Immature natural killer cell (primary cell): ENCODE data around the gene HDAC4. TPM values are rescaled to one million over a fixed set of nuclear protein-coding genes. Genes with fewer than 3 reads are reported as not detected.

ENCODE experiments used
- DNase-seq, 3 donors: peaks; one replicate each; pipeline ENCODE4 v3.0.0; 2022; ENCODE audit warnings: mixed read lengths in 1 of 3
- H3K27ac Mint-ChIP-seq, 6 donors: one replicate each; pipeline ENCODE4 v1.8.0; 2020; ENCODE audit warnings: mixed read lengths in 6 of 6, mild to moderate bottlenecking in 5 of 6, inconsistent platforms in 4 of 6, moderate library complexity in 3 of 6
- H3K27me3 Mint-ChIP-seq, 3 donors: one replicate each; pipeline ENCODE4 v1.8.0; 2020 to 2021; ENCODE audit warnings: low read depth in 3 of 3, mild to moderate bottlenecking in 3 of 3, mixed read lengths in 3 of 3, moderate library complexity in 3 of 3, inconsistent platforms in 1 of 3
- H3K36me3 Mint-ChIP-seq, 3 donors: one replicate each; pipeline ENCODE4 v1.8.0; 2020; ENCODE audit warnings: mixed read lengths in 3 of 3, inconsistent platforms in 2 of 3, mild to moderate bottlenecking in 2 of 3
- H3K4me1 Mint-ChIP-seq, 2 donors: one replicate each; pipeline ENCODE4 v1.8.0; 2020; ENCODE audit warnings: inconsistent platforms in 2 of 2, mild to moderate bottlenecking in 2 of 2, mixed read lengths in 2 of 2, moderate library complexity in 1 of 2
- H3K4me3 Mint-ChIP-seq, 5 donors: one replicate each; pipeline ENCODE4 v1.8.0; 2020; ENCODE audit warnings: mild to moderate bottlenecking in 5 of 5, mixed read lengths in 5 of 5, inconsistent platforms in 3 of 5, moderate library complexity in 3 of 5
- H3K9me3 Mint-ChIP-seq, 6 donors: one replicate each; pipeline ENCODE4 v1.8.0; 2020; ENCODE audit warnings: mild to moderate bottlenecking in 6 of 6, mixed read lengths in 6 of 6, inconsistent platforms in 4 of 6, moderate library complexity in 3 of 6
- polyA plus RNA-seq, 3 donors: library from polyadenylated mRNA; unstranded; fragments of 300-500 nt; fragmentation: Illumina TruSeq; gene quantifications; one replicate each; pipeline ENCODE4 v1.2.3, GENCODE V29; 2021

HDAC4 gene
- polyA plus RNA-seq, 3 donors from 2014 or later: 1.9 to 8.1 (median 5.1) TPM

DNA sequence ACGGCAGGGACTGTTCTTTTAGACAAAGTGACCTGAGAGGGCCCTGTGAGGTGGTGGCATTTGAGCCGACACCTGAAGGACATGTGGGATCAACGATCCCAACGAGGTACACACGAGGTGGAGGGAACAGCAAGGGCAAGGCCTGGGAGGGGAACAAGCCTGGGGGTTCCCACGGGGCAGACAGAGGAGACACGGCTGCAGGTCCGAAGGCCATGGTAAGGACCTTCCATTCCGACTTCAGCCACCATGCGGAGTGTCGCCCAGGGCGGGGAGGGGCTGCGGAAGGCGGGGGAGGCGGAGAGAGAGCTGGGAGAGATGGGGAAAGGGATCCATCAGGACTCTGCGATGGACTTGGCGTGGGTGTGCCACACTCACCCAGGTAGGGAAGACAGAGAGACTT is 151.8 kb downstream of the HDAC4 start:
- DNase-seq: no peak
- Mint-ChIP-seq H3K27ac (peak overlapping the region in 1 of 6 donors; percentile 12), H3K27me3 (peaks cover 0 to 1% (median 0%) of the 10 kb centered on the region in 3 donors), H3K4me3 (no peak overlapping the region), H3K36me3 (peaks cover 3 to 27% (median 13%) of the 10 kb centered on the region in 3 donors), H3K9me3 (no peaks in the 10 kb centered on the region), H3K4me1 (peaks cover 53 to 70% of the 10 kb centered on the region in 2 donors)

- peak overlapping the region in 4 of 5 donors; percentile 15 to 60 (median 43) for H3K4me3 Mint-ChIP-seq
These were observed 153.2 kb downstream of the HDAC4 start for GRCh38 chr2:239247401-239248245.

GRCh38 chr2:239246723-239247122 is 154.1 kb downstream of the HDAC4 start:
- Mint-ChIP-seq H3K27ac (peak overlapping the region in 1 of 6 donors; percentile 36), H3K27me3 (no peaks in the 10 kb centered on the region), H3K4me1 (peaks cover 41 to 63% of the 10 kb centered on the region in 2 donors), H3K9me3 (no peaks in the 10 kb centered on the region), H3K4me3 (peak overlapping the region in 1 of 5 donors; percentile 24), H3K36me3 (peaks cover 3 to 26% (median 11%) of the 10 kb centered on the region in 3 donors)
- DNase-seq: no peak

More at GRCh38 chr2:239247401-239248245, 153.2 kb downstream of the HDAC4 start:
- Mint-ChIP-seq H3K9me3 (no peaks in the 10 kb centered on the region), H3K27me3 (peaks cover 0 to 1% (median 0%) of the 10 kb centered on the region in 3 donors), H3K4me1 (peaks cover 44 to 66% of the 10 kb centered on the region in 2 donors), H3K36me3 (peaks cover 3 to 27% (median 13%) of the 10 kb centered on the region in 3 donors), H3K27ac (peak overlapping the region in 2 of 6 donors; percentile 30 to 45)
- no peak for DNase-seq

- no peaks in the 10 kb centered on the region for H3K9me3 Mint-ChIP-seq
- no peak overlapping the region for H3K4me3 Mint-ChIP-seq
- peak overlapping the region in 1 of 6 donors; percentile 56 for H3K27ac Mint-ChIP-seq
- H3K36me3 Mint-ChIP-seq: peaks cover 0 to 23% (median 8%) of the 10 kb centered on the region in 3 donors
- H3K27me3 Mint-ChIP-seq: no peaks in the 10 kb centered on the region
- H3K4me1 Mint-ChIP-seq: peaks cover 43 to 65% of the 10 kb centered on the region in 2 donors
- DNase-seq: no peak
These were observed 154.7 kb downstream of the HDAC4 start for GRCh38 chr2:239245872-239246721.

DNA sequence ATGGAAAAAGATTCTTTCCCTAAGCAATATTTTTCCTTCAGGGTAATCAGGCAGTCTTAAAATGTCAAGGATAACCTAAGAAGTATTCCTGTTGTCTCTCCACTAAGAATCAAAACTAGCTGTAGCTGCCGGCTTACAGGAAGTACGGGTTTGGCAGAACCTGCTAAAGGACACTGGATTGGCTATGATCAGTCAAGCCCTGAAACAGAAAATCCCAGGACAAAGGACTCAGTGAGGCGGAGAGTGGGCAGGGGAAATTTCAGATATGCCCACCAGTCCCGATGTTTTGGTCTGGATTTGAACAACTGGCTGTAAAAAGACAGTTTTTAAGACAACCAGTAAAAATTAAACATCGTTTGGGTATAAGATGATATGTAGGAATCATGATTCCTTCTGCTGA is 155.7 kb downstream of the HDAC4 start:
- DNase-seq: no peak
- no peaks in the 10 kb centered on the region for H3K9me3 Mint-ChIP-seq
- peaks cover 49 to 71% of the 10 kb centered on the region in 2 donors for H3K4me1 Mint-ChIP-seq
- no peak overlapping the region for H3K4me3 Mint-ChIP-seq
- no peaks in the 10 kb centered on the region for H3K27me3 Mint-ChIP-seq
- peaks cover 0 to 23% (median 8%) of the 10 kb centered on the region in 3 donors for H3K36me3 Mint-ChIP-seq
- H3K27ac Mint-ChIP-seq: peak overlapping the region in 1 of 6 donors; percentile 56

DNA sequence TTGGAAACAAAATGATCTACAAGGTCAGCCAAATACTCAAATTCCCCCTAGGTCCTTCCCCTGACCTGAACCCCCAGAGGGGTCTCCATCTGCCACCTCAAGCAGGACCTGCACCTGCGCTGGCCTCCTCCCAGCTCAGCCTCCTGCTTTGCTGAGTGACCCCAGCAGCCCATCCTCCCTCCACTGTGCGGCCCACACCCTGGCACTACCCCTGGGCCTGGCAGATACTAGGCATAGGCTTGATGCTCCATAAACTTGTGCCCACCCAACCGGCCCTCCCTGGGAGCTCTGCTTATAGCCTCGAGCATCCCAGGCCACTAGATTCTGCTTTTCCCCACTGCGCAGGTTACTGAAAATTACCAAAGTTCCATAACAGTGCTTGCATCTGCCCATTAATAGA is 156.2 kb downstream of the HDAC4 start:
- Mint-ChIP-seq H3K36me3 (peaks cover 0 to 19% (median 8%) of the 10 kb centered on the region in 3 donors), H3K4me1 (peaks cover 52 to 68% of the 10 kb centered on the region in 2 donors), H3K4me3 (no peak overlapping the region), H3K27ac (no peak overlapping the region), H3K27me3 (no peaks in the 10 kb centered on the region), H3K9me3 (no peaks in the 10 kb centered on the region)
- DNase-seq: no peak

GRCh38 chr2:239241431-239241960 is 159.3 kb downstream of the HDAC4 start:
- Mint-ChIP-seq H3K27ac (peak overlapping the region in 3 of 6 donors; percentile 29 to 44 (median 36)), H3K36me3 (peaks cover 0 to 3% (median 0%) of the 10 kb centered on the region in 3 donors), H3K27me3 (no peaks in the 10 kb centered on the region), H3K4me1 (peaks cover 56 to 67% of the 10 kb centered on the region in 2 donors), H3K9me3 (no peaks in the 10 kb centered on the region), H3K4me3 (no peak overlapping the region)
- no peak for DNase-seq

DNA sequence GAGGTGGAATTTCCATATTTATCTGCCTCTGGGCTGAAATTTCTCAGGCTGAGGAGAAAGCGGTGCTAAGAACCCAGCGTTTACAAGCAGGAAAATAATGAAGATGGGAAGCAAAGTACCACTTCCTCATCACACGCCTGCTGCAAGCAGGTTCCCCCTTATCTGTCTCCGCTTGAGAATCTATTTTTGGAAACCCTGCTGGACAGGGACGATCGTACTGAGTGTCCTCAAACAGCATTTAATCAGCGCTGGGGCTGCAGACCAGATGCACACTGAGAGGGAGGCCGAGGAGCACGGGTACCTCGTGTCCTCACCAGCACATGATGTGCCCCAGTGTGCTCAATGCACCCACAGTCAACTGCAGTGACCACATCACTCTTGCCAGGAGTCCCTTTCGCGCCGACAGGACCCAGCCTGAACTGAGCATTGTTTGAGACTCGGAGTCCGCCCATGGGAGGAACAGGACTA is 160.4 kb downstream of the HDAC4 start:
- no peak overlapping the region for H3K4me3 Mint-ChIP-seq

DNA sequence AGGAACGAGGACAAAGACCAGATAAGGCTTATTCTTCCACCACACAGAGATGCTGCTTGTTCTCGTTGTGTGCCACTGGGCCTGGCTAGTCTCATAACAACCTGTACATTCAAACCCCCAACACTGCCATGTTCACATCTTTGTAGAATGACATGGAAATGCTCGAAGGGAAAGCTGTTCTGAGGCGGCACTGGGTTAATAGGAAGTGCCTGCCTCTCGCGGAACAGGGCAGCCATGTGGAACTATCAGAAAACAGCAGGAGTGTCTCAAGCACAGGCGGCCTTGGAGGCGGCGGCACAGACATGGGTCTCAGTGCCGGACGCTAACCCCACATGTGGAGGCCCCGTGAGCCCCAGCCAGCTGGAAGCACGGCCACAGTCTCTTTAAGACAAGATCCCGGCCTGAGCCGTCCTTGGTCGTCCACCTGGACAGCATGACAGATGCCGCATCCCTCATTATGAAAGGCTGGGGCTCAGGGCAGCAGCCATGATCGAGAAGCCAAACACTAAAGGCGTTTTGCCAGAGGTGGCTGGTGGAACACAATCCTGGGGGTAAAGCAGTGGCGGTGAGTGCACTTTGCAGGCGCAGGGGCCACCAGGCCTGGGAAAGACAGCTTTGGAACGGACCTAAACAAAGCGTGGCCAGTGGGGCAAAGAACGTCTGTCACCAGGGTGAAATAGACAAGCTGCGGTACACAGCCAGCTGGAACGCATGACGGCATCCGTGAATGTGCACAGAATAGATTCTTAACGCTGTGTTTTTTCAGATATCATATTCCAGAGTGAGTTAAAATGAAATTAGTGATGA is 161.0 kb downstream of the HDAC4 start:
- H3K4me3 Mint-ChIP-seq: no peak overlapping the region
- peaks cover 0 to 3% (median 0%) of the 10 kb centered on the region in 3 donors for H3K36me3 Mint-ChIP-seq
- H3K4me1 Mint-ChIP-seq: peaks cover 56 to 57% of the 10 kb centered on the region in 2 donors
- H3K27ac Mint-ChIP-seq: peak overlapping the region in 3 of 6 donors; percentile 5 to 55 (median 49)
- H3K27me3 Mint-ChIP-seq: peaks cover 0 to 4% (median 0%) of the 10 kb centered on the region in 3 donors
- H3K9me3 Mint-ChIP-seq: no peaks in the 10 kb centered on the region
- no peak for DNase-seq

More for the DNA sequence above, 160.4 kb downstream of the HDAC4 start:
- no peaks in the 10 kb centered on the region for H3K9me3 Mint-ChIP-seq
- no peak for DNase-seq
- peaks cover 59 to 62% of the 10 kb centered on the region in 2 donors for H3K4me1 Mint-ChIP-seq
- peaks cover 0 to 3% (median 0%) of the 10 kb centered on the region in 3 donors for H3K27me3 Mint-ChIP-seq
- peak overlapping the region in 2 of 6 donors; percentile 31 to 55 for H3K27ac Mint-ChIP-seq
- H3K36me3 Mint-ChIP-seq: no peaks in the 10 kb centered on the region

GRCh38 chr2:239238839-239239606 is 161.8 kb downstream of the HDAC4 start:
- H3K9me3 Mint-ChIP-seq: no peaks in the 10 kb centered on the region
- no peak overlapping the region for H3K4me3 Mint-ChIP-seq
- H3K27me3 Mint-ChIP-seq: peaks cover 0 to 4% (median 0%) of the 10 kb centered on the region in 3 donors
- peaks cover 54 to 59% of the 10 kb centered on the region in 2 donors for H3K4me1 Mint-ChIP-seq
- no peak overlapping the region for H3K27ac Mint-ChIP-seq
- peaks cover 4 to 5% (median 4%) of the 10 kb centered on the region in 3 donors for H3K36me3 Mint-ChIP-seq
- DNase-seq: no peak

DNA sequence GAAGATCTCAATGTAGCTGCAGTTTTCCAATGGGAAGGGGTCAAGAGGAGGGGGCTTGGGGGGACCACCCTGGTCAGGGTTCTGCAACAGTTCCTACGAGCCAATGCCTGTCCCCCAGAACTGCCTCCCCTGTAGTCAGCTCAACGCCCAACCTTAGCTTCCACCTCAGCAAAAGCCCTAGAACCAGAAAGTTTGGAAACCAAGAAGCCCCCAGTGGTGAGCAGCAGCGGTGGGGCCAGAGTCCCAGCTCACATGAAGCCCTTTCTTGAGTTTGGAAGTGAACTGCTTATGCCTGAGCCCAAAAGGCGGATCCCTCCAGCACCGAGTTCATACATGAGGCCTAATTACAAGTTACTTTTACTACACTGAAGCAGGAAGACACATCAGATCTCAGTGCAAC is 162.4 kb downstream of the HDAC4 start:
- Mint-ChIP-seq H3K9me3 (no peaks in the 10 kb centered on the region), H3K27me3 (peaks cover 0 to 4% (median 0%) of the 10 kb centered on the region in 3 donors), H3K4me1 (peaks cover 50 to 57% of the 10 kb centered on the region in 2 donors), H3K4me3 (no peak overlapping the region), H3K36me3 (peaks cover 7 to 10% (median 7%) of the 10 kb centered on the region in 3 donors), H3K27ac (no peak overlapping the region)
- no peak for DNase-seq

DNA sequence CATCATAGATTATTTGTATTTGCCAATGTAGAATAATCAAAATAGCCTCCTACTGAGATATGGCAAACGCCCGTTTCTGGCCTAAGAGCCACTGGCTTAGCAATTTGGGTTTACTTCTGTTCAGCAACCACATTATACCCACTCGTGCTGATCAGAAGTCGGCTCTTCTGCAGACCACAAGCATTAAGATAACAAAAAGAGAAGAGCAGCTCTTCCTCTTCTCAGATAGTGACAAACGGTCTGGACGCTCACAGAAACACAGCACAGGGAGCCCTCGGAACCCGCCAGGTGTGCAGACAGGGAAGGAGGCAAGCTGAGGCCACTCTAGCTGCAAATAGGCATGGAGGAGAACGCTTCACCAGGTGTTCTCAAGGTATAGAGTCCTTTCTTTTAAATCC is 164.0 kb downstream of the HDAC4 start:
- H3K9me3 Mint-ChIP-seq: no peaks in the 10 kb centered on the region
- DNase-seq: no peak
- peaks cover 51 to 53% of the 10 kb centered on the region in 2 donors for H3K4me1 Mint-ChIP-seq
- H3K4me3 Mint-ChIP-seq: no peak overlapping the region
- H3K27ac Mint-ChIP-seq: no peak overlapping the region
- peaks cover 0 to 4% (median 0%) of the 10 kb centered on the region in 3 donors for H3K27me3 Mint-ChIP-seq
- H3K36me3 Mint-ChIP-seq: peaks cover 7 to 13% (median 8%) of the 10 kb centered on the region in 3 donors
